Caki2 (cell line): ENCODE measurements around the gene AGA. TPM values are rescaled to one million over a fixed set of nuclear protein-coding genes. Genes with fewer than 3 reads are reported as not detected.
A peak's percentile ranks its signal among the peaks of the same experiment; 100 is the strongest.

Experiments used
- DNase-seq: peaks from one replicate; pipeline ENCODE4 v3.0.0-alpha.2; 2015; ENCODE audit warnings: low read depth
- in situ Hi-C: cut with HindIII; loops from 2 replicates; pipeline ENCODE4 v1.10.0; 2016; ENCODE audit warnings: low sequenced_read_pairs, low pct_unique_long_range_greater_than_20kb, mixed read lengths
- total RNA-seq: library from RNA; depleted of rRNA; stranded (reverse); fragments of >200 nt; shearing (Covaris generic); gene quantifications from 2 replicates; pipeline ENCODE4 v1.2.3, GENCODE V29; 2014; ENCODE audit warnings: low replicate concordance; rRNA removed

Gene AGA
- total RNA-seq, result 30.6 and 46.2 TPM in 2 replicates

DNA sequence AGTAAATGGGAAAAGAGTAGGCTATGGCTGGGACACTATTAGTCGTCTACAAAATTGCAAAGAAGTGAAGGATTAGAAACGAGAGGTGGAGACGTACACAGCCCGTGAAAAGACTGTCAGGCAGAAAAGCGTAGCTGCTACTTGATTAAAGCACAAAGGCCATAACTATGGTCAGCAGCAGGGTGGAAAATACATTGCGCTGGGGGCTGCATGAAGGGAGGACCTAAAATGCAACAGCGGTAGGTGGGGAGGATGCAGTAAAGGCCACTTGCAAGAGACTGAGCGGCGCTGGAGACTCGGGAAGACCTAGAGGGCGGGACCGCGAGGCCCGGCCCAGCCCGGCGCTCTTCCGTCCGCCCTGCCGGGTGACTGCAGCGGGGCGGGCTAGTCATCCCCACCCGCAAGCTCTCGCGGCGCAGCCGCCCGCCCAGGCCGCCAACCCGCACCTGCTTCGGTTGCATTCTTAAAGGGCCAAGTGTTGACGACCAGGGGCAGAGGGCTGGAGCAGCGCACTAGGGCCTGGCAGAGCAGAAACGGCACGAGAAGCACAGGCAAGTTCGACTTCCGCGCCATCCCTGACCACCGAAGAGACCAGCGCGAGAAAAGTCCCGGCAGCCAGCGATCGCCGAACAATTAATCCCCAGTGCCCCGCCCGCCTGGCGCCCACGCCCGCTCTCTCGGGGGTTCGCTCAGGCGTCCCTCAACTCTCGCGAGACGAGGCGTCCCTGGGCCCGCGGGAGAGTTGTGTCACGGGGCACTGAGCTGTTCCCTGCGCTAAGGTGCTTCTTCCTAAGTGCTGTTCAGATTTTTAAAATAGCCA lies at the start of gene AGA:
Gene AGA (minus strand): TSS at position 635 of the 820 bp plus-strand sequence. CDS start 62 bp downstream, at position 573.
- peak; percentile 93 for DNase-seq
- in situ Hi-C loops, result no loop called here

DNA sequence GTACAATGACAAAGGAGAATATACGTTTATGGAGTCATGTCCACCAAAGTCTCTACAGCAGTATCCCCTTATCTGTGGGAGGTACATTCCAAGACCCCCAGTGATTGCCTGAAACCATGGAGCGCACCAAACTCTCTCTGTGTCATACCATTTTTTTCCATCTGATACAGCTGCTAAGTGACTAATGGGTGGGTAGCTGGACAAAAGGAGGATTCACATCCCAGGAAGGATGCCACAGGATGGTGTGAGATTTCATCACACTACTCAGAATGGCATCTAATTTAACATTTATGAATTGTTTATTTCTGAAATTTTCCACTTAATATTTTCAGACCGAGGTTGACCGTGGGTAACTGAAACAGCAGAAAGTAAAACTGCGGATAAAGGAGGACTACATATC lies 49.8 kb upstream of the AGA start:
- in situ Hi-C loops, result no loop called here
- DNase-seq, result no peak

DNA sequence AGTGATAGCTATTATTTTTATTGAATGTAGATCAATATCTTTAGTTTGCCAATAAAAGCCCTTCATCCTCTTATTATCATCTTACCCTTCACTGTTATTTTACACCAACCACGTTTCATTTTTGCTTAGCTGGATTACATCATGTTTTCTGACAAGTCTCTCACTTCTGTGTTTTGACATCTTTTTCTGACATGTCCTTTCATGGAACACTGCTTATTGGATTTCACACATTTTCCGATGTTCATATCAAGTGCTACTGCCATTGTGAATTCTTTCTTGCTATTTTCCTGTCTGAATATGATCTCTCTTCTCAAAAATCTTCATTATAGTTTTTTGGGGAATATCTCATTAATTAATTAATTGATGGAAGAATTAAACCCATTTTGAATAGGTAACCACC lies 48.5 kb upstream of the AGA start:
- in situ Hi-C loops, result no loop called here
- DNase-seq, result no peak

DNA sequence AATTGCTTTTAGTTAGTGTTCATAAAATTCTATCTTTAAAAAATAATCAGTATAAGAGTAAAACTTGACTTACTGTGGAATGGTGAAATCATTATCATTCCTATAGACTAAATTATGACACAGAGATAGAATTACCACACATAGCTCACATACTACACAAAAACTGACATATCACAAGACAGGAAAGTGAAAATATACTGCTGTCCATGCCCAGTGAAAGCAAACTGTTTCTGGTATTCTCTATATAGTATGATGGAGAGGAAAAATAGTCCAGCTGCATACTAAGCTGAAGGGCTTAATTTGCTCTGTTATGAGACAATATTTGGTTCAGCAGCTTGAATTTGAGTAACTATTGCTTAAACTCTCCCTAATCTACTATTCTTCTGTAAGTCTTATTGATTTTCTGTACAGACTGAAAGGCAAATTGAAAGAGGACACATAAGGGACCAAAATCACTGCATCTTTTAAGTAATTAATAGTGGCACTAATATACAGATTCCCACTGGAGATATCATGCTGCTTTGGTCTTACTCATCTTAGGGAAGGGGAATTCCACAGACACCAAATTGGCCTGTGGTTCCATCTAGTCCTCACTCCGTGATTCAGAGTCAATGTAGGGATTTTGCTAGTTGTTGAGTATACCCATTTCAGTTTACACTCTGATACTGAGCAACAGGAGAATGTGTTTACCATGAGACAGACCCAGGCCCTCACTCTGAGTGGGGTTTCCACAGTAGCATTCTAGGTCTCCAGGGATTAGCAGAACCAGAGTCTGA lies 47.4 kb upstream of the AGA start:
- DNase-seq, result no peak
- in situ Hi-C loops, result no loop called here

DNA sequence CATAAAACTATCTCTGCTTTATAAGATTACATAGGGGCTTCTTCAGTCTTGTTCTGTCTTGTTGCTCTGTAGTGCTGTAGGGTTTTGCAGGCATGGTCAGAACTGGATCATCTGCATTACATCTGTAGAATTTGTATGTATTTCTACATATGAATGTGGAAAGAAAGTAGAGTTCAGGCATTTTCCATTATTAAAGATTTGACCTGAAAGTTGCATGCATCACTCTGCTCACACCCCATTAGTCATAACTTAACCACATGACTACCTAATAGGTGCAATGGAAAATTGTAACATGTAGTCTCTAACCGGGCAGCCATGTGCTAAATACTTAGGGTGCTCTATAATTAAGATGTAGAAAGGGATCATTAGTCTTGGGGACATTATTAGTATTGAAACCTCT lies 45.7 kb upstream of the AGA start:
- DNase-seq, result no peak
- in situ Hi-C loops, result no loop called here

DNA sequence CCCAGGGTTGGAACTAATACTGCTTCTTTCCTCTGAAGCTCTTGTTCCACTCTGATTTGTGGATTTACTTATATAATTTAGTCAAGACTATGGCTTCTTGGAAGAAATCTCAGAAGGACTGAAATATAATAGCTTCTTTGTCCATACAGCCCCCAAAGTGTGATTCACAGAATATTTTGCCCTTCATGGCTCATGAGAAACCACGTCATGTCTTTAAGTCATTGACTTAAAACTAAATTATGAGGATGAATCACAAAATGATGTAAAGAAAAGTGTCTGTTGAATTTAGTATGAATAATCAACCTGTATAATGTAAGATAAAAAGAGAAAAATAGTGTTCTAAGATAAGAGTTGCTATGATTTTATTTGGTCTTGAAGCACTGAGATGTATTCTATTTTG lies 43.3 kb upstream of the AGA start:
- in situ Hi-C loops, result no loop called here
- DNase-seq, result peak; percentile 8

DNA sequence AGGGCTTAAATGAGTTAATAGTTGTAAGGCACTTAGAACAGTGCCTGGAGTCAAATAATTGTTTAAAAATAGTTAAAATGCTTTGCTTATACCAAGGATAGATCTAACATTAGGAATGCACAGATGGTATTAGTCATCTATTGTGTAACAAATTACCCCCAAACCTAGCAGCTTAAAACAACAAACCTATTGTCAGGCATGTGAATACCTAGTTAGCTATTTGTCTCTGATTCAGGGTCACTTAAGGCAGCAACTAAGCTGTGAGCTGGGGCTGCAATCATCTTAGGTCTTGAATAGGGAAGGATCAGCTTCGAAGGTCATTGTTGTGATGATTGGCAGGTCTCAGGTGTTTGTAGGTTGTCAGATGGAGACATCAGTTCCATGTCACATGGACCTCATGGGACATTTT lies 42.4 kb upstream of the AGA start:
- DNase-seq, result peak; percentile 62
- in situ Hi-C loops, result no loop called here

DNA sequence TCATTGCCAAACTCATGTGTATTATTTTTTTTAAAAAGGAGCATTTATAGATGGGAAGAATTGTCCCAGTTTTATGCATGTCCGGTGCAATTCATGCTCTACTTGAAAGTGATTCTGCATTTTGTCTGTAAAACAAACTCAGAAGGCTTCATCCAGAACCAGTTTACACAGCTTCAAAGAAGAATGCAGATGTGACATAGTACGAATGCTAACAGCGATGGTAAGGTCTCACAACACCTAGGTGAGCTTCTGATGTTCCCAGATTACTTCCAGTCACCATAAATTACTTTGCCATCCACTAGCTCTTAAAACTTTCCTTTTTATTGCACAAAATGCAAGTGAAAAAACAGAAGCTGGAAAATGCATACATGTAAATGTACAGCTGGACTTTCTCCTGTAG lies 41.5 kb upstream of the AGA start:
- in situ Hi-C loops, result no loop called here
- DNase-seq, result no peak

DNA sequence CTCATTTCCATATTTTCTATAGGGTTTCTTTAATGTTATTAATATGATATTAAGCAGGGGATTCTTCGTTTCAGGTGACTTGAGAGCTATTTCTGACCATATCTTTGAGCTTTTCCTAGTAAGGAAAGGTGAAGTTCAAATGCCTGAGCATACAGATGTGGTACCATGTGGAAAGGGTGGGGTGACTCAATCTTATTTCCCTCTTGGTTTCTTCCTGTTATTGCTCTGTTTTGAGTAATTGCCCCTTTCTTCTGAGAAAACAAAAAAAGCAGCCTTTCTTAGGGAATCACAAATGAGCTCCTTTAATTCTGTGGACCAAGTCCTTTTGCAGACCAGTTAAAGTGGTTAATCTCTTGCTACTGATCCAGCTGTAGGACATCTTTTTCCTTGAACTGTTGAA lies 41.0 kb upstream of the AGA start:
- no peak for DNase-seq
- in situ Hi-C loops, result no loop called here

DNA sequence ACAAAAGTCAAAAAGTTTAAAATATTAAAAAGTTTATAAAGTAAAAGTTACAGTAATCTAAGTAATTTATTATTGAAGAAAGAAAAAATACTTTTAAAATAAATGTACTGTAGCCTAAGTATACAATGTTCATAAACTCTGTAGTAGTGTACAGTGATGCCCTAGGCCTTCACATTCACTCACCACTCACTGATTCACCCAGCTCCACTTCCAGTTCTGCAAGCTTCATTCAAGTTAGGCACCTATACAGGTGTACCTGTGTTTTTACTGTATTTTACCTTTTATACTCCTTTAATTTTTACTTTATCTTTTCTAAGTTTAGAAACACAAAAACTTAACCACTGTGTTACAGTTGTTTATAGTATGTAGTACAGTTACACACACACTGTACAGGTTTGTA lies 40.1 kb upstream of the AGA start:
- in situ Hi-C loops, result no loop called here
- no peak for DNase-seq

DNA sequence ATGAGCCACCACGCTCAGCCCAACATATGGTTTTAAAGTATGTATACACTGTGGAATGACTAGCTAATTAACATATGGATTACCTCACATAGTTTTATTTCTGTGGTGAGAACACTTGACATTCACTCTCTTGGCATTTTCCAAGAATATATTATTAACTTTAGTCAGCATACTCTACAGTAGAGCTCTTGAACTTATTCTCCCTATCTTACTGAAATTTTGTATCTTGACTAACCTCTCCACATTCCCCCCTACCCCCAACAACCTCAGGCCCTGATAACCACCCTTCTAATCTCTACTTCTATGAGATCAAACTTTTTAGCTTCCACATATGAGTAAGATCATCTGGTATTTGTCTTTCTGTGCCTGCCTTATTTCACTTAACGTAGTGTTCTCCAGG lies 38.6 kb upstream of the AGA start:
- in situ Hi-C loops, result no loop called here
- no peak for DNase-seq

DNA sequence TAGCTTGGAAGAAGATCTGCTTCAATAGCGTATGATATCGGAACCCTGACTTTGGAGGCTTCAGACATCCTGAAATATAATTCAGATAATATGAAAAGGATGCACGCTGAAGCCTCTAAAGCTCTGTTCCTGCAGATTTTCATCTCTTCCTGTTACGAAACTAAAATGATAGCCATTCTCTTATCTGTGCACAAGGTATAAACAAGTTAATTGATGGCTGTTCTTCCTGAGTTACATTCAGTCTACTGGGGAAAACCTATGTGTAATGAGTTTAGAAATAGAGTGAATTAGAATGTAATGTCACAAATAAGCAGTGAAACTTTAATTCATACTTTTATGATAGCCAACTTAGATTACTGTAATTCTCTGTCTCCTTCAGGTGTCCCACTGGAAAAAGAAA lies 36.8 kb upstream of the AGA start:
- DNase-seq, result no peak
- in situ Hi-C loops, result no loop called here

DNA sequence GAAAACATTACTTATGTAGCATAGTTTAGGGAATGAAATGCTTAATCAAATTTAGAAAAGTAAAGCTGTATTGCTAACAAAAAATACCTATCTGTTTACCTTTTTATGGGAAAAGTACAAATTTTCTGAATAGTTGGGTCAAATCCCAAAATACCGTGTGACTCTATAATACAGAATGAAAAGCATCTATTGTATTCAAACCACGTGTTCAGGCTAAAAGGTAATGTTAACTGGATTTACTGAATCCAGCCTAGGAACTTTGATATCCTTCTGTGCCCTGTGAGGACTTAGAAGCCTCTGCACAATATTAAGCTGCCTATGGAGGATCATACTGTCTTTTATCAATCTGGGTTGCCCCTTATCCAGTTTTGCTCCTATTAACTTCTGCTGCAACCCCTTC lies 36.3 kb upstream of the AGA start:
- in situ Hi-C loops, result no loop called here
- DNase-seq, result no peak

DNA sequence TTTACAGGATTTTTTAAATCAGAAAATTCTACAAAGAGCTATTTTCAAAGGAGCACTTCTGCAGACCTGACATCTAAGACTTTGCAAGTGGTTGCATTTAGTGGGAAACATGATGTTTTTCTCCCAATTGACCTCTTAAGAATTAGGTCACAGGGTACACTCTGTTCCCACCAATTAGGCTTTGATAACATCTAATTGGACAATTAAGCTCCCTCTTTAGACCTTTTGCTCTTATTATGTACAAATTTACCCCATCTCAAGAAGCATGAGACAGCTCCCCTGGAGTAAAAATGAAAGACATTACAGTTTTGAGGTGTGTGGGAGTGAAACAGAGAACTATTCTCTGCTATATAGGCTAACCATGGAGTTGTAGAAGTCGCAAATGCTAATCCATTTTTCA lies 31.8 kb upstream of the AGA start:
- in situ Hi-C loops, result no loop called here
- no peak for DNase-seq

DNA sequence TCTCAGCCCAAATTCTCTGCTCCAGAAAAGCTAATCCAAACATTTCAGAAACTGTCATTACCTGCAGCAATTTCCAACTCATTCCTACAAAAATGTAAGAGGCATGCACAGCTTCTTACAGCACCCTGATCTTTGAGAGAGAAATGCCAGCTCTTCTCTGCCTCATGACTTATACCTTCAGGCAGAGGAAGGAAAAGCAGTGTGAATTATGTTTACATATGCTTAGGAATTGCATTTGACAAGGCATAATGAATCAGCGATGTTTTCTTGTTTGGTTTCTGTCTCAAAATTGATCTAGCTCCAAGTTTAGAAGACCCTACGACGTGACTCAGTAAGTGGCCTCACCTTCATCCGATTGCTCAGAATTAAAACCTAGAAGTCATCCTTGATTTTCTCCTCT lies 21.8 kb upstream of the AGA start:
- in situ Hi-C loops, result no loop called here
- no peak for DNase-seq

DNA sequence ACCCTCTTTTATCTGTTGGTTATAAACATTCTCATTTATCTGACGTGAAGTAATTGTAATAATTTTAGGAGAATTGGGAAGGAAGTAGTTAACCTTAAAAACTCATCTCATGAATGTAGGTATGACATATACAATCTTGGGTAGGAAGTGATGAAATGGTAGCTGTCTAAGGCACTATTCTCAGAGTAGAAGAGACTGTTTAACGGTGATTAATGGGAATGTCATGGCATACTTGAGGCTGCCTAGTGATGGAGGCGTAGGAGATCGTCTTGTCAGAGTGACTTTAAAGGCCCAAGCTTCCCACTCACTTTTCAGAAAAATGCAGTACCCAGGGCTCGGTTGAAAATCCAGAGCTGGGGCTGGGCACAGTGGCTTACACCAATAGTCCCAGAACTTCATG lies 19.4 kb upstream of the AGA start:
- in situ Hi-C loops, result no loop called here
- DNase-seq, result no peak

DNA sequence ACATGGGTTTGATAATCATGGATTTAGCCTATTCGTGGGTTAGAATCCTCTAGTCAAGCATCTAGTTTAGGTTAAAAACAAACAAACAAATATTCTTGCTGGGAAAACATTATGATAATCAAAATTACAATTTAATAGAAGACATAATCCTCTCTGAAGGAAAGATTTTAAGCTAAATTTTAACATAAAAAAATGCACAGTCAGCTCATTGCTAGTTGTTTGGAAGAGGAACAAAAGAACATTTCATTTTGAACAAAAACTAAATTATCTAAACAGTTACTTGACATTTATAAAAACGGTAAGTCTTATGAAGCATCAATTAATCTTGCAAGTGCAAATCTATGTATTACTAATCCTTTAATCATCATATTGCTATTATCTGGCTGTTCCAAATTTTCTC lies 18.2 kb upstream of the AGA start:
- DNase-seq, result no peak
- in situ Hi-C loops, result no loop called here

DNA sequence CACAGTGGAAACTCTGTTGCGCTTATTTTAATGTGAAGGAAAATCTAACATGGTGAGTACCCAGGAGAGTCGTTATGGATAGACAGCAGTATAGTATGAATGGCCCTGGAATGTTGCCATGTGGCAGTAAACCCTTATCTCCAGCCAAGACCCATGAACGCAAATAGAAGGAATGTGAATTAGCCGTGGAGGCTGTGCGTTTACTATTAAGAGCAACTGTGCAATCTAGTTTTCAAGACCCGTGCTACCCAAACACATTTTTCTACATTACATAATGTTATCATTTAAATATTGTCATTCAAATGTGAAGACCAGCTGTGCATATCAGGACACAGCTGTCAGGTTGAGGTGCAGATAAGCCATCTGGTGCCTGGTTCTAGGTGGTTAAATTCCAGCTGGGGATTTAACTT lies 13.3 kb upstream of the AGA start:
- DNase-seq, result no peak
- in situ Hi-C loops, result no loop called here

DNA sequence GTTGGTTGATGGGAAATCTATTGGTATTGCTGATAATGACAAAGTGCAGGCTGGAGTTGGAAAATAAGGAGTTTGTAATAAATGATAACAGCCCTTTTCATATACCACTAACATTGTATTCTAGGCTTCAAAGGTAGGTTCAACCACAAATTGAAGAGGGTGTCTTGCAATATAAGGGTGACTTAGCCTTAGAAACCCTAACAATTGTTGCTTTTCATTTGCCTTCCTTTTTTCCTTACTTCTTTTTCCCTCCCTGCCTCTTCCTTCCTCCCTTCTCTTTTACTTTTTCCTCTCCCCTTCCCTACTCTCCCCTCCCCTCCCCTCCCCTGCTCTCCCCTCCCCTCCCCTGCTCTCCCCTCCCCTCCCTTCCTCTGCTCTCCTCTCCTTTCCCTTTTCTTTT lies 10.9 kb upstream of the AGA start:
- in situ Hi-C loops, result no loop called here

DNA sequence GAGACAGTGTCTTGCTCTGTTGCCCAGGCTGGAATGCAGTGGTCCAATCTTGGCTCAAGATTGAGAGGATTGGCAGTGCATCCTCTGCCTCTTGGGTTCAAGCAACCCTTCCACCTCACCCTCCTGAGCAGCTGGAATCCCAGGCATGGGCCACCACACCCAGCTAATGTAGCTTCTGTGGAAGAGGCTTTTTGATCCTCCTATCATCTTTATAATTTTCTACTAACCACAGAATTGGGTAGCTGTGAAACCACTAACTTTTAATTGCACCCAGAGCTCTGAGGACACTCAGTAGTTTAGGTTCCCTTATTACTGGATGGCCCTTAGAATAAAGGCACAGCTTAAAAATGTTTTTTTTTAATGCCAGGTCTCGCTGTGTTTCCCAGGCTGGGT lies 8.9 kb upstream of the AGA start:
- in situ Hi-C loops, result no loop called here
- DNase-seq, result no peak

More for the DNA sequence above, 10.9 kb upstream of the AGA start:
- no peak for DNase-seq
